GM18499 (cell line): ENCODE measurements around the gene SLC9A4.

ENCODE experiments used
- ATAC-seq: cut with Tn5 transposase; IDR thresholded peaks from one replicate; pipeline ENCODE4 v1.9.1; 2021; ENCODE audit warnings: moderate number of reproducible peaks; ENCODE audit not compliant: insufficient read depth, unreplicated experiment

SLC9A4 gene

GRCh38 chr2:102449370-102449974, 23.6 kb upstream of the SLC9A4 start:
- no peak for ATAC-seq

DNA sequence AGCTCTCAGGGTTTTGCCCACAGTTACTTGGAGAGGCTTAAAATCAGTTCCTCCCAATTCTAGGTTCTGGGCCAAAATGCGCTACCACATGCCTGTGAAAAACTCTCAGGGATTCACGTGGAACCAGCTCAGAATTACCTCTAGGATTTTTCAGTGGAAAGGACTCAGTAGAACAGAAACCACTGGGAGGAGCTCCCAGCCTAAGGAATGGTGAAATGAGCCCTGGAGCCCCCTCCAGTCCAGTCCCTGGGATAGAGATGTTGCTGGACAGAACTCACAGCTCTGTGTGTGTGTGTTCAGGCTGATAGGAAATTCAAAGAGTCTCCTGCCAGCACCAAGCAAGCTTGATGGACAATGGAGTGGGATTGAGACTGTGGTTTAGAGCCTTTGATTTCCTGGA, 21.1 kb upstream of the SLC9A4 start:
- no peak for ATAC-seq

- no peak for ATAC-seq
These were observed 19.5 kb upstream of the SLC9A4 start for GRCh38 chr2:102453501-102453900.

DNA sequence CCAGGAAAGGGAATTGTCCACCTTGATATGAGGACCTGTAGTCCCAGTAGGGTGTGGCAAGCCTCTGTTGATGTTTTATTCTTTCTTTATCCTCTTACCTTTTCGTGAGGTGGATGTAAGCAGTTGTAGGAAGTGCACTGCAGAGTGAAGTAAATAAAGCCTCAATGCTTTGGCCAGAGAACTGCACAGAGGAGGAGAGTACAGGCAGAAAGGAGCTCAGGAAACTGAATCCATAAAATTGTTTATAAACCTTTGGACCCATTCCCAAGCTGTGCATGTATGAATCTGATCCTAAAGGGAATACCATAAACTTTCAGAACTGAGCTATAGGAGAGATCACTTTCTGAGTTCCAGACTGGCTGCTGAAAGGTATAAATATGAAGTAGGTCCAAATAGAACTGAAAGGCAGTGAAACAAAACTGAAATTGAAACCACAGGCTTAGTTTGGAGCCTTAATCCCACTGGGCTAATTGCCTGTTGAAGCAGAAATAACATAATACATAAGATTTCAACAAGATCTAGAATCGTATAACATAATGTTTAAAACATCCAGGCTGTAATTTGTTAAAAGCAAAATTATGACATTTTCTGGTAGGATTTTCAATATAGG, 17.9 kb upstream of the SLC9A4 start:
- no peak for ATAC-seq

DNA sequence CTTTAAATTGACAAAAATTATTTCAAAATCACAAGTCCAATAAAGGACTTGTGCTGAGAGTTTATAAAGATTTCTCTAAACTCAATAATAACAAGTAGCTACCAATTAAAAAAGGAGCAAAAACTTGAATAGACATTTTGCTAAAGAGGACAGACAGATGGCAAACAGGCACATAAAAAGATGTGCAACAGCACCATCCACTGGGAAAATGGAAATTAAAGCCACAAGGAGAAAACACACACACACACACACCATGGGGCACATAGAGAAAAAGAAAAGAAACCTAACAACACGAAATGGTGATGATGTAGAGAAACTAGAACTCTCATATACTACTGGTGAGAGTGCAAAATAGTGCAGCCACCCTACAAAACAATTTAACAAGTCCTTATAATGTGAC, 12.6 kb upstream of the SLC9A4 start:
- no peak for ATAC-seq

GRCh38 chr2:102461188-102461587, 11.8 kb upstream of the SLC9A4 start:
- no peak for ATAC-seq

GRCh38 chr2:102463160-102463559, 9.9 kb upstream of the SLC9A4 start:
- ATAC-seq = no peak

DNA sequence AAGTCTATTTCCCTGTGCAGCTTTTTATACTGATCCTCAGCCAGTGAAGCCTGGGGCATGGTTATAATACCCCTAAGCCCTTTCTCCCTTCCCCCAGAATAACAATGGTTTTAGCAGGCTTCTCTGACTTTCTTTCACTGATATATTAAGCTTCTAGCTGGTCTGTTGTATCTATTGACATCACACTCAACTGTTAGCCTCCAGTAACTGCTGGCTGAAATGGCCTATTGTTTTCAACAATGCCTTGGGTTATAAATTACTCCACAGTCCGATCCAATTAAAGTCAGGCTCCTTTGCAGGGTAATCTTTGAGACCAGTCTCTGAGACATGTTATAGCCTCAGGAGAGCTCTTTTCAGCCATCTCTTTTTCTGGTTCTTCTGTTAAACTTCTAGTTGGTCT, 2.9 kb upstream of the SLC9A4 start:
- no peak for ATAC-seq

- ATAC-seq = no peak
These were observed 605 bp downstream of the SLC9A4 start for GRCh38 chr2:102473631-102474030.

DNA sequence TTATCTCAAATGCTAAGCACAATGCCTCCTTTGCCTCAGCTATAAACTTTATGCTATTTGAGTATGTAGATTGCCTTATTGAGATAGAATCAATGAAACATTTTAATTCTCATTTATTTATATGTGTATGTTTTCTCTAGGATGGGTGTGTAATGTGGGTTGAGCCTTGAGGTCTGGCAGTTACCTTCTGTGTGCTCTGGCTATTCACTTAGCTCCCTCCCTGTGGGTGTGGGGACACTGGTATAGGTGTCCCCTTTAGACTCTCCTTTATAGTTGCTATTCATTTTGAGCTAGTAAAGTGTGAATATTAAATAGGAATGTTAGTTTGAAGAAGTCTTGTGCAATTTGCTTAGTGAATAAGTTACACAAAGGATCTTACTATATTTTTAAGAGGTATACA, 1.8 kb downstream of the SLC9A4 start:
- no peak for ATAC-seq

DNA sequence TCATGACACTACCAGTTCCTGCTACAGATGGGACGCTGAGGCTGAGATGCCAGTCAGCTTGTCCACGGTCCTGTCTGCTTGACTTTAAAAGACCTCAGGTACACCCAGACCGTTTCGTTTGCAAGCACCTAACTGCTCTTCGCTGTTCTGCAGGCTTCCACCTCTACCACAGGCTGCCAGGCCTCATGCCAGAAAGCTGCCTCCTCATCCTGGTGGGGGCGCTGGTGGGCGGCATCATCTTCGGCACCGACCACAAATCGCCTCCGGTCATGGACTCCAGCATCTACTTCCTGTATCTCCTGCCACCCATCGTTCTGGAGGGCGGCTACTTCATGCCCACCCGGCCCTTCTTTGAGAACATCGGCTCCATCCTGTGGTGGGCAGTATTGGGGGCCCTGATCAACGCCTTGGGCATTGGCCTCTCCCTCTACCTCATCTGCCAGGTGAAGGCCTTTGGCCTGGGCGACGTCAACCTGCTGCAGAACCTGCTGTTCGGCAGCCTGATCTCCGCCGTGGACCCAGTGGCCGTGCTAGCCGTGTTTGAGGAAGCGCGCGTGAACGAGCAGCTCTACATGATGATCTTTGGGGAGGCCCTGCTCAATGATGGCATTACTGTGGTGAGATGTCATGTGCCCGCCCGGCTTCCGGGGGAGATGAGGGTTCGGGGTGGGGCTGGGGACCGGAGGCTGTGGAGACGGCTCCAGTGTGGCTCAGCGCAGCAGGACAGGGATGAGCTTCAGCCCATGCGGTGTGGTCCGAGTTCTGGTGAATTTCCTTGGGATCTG, 5.9 kb downstream of the SLC9A4 start:
- ATAC-seq = no peak

DNA sequence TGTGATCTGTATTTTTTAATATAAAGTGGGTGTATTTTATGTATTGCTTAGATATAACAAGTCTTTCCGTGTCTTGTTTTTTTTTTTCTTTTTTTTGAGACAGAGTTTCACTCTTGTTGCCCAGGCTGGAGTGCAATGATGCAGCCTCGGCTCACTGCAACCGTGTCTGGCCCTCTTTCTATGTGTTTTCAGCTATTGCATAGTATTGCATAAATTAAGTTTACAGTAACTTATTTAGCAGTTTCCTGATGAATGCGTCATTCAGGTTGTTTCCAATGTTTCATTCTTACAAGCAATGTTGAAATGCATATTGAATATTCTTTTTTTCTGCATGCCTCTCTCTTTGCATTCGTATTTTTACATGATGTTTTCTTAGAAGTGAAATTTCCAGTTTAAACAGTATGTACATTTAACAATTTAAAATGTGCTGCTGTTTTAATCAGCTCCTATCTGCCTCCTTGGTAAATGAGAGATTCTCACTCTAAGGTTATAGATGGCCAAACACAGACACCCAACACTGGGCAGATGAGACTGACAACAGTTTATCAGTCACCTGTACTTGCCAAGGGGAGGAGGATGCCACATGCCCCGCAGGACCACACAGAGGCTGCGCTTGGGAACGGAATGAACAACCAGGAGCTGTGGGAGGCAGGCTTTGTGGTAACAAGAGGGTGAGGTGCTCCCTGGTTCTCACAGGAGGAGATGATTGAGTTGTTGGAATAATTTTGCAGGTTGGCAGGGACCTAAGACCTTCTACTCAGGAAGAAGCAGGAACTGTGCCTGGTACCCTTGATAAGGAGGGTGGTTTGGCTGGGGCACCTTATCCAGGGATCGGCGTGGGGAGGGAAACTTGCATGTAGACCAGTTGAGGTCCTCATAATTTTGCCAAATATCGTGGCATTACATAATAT, 7.5 kb downstream of the SLC9A4 start:
- ATAC-seq = no peak

DNA sequence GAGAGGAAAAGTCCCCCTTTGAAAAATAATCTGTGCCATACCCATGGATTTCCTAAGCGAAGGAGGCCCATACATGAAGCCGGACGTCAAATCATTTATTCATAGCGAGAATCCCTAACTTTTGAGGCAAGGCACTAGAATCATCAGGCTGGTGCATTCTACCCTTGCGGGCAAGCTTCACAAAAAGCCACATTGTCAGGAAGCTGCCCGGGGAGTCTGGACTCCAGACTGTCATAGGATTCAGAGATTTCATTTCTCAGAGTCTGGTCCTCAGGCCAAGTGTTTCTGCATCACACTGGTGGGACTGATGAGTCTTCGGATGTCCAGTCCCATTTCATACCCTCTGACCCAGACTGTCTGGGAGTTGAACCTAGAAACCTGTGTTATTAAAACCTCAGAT, 8.9 kb downstream of the SLC9A4 start:
- no peak for ATAC-seq

GRCh38 chr2:102483086-102483485, 10.1 kb downstream of the SLC9A4 start:
- ATAC-seq = no peak

- ATAC-seq = no peak
These were observed 11.5 kb downstream of the SLC9A4 start for GRCh38 chr2:102484310-102485061.

- ATAC-seq = no peak
These were observed 12.2 kb downstream of the SLC9A4 start for GRCh38 chr2:102485147-102485785.

DNA sequence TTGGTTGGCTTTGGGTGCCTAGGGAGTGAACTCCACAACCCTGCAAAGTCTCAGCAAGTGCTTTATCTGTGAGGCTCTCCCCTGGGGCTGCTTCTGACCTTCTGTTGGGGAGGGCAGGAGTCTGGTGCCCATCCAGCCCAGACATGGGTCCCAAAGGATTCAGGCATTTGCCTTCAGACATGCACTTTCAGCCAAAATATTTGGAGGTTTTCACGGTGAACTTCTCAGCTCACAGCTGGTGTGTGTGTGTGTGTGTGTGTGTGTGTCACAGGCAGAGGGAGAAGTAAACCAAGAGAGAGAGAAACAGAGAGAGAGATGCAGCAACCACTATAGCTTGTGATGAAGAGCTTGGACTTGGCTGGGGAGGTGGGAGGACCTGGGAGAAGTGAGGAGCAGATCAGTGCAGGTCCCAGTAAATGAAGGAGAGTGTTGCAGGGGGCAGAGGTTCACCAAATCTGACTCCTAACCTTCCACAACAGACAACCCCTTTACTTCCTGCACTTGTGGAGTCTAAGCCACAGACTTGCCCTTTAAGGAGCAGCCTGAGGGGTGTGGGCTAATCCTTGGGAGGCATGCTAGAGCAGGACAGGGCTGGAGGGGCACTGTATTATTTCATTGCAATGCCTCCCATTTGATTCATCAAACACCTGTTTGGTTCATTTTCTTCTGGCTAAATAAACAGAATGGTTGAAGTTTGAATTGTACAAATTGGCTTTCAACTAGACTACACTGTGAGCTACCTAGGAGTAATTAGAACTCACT, 14.1 kb downstream of the SLC9A4 start:
- ATAC-seq = no peak

DNA sequence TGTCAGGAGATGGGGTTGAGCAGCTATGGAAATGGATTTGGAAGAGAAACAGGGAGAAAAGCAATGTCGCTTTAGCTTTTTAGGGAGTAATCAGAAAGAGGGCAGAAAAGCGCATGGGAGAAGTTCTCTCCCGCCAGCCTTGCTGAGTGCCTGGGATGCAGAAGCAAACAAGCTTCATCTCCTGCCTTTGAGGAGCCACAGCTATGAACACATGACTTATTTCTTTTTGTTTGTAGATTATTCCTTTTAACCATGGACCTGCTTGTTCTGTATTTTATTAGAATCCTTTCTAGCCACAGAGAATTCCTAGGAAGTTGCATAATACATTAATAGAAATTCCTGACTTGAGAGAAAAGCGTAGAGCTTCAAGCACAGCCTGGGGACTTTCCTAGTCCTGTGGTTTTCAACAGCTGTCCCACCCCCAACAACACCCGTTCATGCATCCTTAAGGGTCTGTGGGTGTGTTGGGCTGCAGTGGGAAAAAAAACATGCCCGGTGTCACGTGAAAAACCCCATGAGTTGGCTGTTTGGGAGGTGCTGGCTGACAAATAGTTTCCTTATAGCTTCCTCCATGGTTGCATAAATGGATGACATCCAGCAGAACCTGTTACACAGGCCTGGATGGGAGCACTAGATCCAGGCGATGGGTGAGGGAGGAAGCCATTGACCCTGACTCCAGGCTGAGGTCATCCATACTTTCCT, 14.9 kb downstream of the SLC9A4 start:
- no peak for ATAC-seq
